LNCAP (cell line): ENCODE results near the gene S100A13.
A peak's percentile ranks its signal among the peaks of the same experiment; 100 is the strongest.

Experiments used
- TF ChIP-seq, protein P1 (sequence below): fragments of 450-650 bp; IDR thresholded peaks from 2 replicates; pipeline ENCODE4 v1.5.1; 2017; ENCODE audit warnings: mild to moderate bottlenecking

Gene S100A13

DNA sequence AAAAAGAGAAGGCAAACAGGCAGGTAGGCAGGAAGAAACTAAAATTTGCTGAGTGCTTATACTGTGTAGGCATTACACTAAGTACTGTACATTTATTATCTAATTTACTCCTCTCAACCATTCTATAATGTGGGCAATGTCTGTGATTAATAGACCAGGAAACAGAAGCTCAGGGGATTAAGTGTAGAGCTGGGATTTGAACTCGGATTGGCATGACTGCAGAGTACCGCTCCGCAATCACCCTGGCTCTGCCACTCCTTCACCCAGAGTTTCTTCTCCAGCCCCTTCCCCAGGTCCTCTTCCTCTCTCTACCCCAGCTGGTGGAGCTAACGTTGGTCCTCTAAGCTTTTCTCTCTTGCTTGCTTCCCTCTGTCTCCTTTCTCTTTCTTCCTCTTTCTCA is 50.2 kb downstream of the S100A13 start:
- TF ChIP-seq, protein P1, sequence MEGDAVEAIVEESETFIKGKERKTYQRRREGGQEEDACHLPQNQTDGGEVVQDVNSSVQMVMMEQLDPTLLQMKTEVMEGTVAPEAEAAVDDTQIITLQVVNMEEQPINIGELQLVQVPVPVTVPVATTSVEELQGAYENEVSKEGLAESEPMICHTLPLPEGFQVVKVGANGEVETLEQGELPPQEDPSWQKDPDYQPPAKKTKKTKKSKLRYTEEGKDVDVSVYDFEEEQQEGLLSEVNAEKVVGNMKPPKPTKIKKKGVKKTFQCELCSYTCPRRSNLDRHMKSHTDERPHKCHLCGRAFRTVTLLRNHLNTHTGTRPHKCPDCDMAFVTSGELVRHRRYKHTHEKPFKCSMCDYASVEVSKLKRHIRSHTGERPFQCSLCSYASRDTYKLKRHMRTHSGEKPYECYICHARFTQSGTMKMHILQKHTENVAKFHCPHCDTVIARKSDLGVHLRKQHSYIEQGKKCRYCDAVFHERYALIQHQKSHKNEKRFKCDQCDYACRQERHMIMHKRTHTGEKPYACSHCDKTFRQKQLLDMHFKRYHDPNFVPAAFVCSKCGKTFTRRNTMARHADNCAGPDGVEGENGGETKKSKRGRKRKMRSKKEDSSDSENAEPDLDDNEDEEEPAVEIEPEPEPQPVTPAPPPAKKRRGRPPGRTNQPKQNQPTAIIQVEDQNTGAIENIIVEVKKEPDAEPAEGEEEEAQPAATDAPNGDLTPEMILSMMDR, result no peak

DNA sequence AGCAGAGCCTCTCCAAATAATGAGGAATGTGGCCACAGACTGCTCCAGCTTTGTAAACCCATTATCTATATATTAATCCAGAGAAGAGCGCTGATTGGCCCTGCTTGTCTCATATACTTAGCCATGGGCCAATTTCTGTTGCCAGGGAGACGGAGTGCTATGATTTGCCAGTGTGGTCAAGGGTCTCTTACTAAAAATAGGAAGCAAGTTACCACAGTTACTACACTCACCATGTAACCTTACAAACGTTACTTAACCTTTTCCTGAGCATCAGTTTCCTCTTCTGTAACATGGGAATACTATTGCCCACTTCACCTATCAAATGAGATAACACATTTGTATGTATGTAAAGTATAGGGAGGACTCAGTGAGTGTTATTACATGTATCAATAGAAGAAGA is 54.0 kb downstream of the S100A13 start:
- TF ChIP-seq, protein P1, result no peak

DNA sequence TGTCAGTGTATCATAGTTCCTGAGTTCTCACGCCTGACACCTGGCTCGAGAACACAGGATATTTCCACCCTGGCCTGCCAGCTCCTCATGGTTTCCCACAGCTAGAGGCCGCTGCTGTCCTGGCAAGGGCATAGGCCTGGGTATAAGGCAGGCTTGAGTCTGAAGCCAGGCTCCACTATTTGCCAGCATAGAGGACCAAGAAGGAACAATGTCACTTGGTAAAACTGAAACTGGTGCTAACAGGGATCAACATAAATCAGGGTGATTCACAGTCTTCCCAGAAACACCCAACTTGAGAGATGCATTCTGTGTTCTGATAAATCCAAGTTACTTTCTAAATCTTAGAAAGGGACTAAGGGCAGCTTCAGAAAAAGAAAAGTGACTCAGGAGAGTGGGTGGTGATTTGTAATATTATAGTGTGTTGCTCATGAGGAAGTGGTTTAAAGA is 54.7 kb downstream of the S100A13 start:
- TF ChIP-seq, protein P1, result peak; percentile 77

DNA sequence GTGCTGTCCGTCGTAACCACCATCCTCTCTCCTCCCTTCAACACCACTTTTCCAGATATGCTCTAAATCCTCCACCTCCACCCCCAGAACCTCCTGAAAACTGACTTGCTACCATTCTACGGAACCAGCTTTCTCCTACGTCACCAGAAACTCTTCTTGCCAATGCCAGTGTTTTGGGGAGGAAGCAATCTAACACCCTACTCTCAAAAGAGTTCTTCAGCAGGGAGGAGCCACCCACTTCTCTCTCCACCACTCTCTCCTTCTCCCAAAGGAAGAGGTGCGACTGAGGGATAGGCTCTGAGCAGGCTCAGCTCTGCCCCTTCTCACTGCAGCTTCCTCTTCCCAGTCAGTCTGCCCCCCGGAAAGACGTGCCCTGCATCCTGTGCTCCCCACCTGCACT is 55.6 kb downstream of the S100A13 start:
- TF ChIP-seq, protein P1, result no peak

DNA sequence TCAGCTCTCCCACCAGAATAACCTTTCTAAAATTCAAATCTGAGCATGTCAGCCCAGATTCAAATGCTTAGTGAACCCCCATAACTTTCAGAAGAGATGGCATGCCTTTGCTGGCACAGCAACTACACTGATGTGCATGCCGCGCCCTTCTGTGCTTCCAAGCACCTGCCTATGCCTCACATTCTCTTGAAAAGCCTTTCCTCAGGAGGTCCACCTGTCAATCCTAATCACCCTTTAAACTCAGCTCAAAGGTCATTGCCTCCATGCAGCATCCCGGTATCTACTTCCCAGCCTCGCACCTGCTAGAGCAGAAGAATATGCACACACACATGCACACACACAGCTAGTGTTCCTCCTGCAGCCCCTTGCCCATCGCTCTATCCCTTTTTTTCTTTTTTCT is 56.4 kb downstream of the S100A13 start:
- TF ChIP-seq, protein P1, result no peak

DNA sequence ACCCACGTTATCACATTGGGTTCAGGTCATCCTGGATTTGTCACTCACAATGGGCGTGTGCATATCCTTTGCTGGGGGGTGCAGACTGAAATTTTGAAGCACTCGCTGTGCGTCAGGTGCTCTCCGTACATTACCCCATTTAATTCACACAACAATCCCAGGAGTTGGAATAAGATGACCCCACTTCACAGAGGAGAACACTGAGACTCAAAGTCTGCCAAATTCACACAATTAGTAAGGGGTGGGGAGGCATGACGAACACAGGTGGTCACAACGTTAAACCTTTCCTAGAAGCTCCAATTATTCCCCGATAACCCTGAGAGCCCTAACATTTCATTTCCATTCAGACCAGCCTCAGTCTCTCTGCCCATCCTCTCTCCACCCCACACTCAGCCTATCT is 57.8 kb downstream of the S100A13 start:
- TF ChIP-seq, protein P1, result no peak
